GM12873 (cell line): ENCODE data around the gene TKTL1.

Source experiments
- TF ChIP-seq, protein P1 (sequence below): IDR thresholded peaks from 2 replicates; pipeline ENCODE4 v1.5.1; 2012; ENCODE audit warnings: low read depth, mild to moderate bottlenecking, moderate library complexity, low read length, control low read depth; ENCODE audit not compliant: insufficient read depth; ENCODE audit errors: missing control alignments

Gene TKTL1

DNA sequence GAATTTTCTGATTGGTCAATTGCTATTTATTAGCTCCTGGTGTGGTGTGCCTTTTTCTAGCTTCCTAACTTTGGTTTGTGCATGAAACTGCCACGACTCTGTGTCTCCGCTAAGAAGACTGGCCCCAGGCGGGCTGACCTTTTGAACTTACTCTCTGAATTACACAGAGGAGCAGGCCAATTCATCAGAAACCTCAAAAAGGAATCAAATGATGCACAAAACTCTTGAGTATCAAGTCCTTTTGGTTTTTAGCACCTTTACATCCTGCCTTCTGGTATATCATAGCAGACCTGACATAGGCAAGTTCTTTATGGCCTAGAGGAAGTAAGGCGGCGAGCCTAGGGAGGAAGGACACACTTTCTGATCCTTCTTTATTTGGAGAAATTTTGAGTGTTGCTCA, 17.6 kb downstream of the TKTL1 start:
- TF ChIP-seq, protein P1, sequence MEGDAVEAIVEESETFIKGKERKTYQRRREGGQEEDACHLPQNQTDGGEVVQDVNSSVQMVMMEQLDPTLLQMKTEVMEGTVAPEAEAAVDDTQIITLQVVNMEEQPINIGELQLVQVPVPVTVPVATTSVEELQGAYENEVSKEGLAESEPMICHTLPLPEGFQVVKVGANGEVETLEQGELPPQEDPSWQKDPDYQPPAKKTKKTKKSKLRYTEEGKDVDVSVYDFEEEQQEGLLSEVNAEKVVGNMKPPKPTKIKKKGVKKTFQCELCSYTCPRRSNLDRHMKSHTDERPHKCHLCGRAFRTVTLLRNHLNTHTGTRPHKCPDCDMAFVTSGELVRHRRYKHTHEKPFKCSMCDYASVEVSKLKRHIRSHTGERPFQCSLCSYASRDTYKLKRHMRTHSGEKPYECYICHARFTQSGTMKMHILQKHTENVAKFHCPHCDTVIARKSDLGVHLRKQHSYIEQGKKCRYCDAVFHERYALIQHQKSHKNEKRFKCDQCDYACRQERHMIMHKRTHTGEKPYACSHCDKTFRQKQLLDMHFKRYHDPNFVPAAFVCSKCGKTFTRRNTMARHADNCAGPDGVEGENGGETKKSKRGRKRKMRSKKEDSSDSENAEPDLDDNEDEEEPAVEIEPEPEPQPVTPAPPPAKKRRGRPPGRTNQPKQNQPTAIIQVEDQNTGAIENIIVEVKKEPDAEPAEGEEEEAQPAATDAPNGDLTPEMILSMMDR: no peak

DNA sequence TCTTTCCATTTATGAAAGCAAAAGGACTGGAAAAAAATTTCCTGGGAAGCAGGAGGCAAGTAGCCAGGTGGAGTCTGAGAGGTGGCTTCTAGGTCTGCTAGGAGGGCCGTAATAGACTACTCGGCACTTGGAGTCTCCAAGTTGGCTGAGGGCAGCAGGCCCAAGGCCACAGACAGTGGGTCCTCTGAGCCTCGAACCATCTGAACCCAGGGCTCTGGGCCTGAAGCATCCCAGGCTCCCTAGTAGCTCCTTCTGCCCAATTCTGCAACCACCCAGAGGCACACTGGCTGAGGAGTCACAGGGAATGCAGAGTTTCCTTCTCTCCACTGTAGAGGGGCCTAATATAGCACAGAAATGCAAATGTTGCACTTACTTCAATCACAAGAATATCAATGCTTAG, 19.8 kb downstream of the TKTL1 start:
- TF ChIP-seq, protein P1: no peak

DNA sequence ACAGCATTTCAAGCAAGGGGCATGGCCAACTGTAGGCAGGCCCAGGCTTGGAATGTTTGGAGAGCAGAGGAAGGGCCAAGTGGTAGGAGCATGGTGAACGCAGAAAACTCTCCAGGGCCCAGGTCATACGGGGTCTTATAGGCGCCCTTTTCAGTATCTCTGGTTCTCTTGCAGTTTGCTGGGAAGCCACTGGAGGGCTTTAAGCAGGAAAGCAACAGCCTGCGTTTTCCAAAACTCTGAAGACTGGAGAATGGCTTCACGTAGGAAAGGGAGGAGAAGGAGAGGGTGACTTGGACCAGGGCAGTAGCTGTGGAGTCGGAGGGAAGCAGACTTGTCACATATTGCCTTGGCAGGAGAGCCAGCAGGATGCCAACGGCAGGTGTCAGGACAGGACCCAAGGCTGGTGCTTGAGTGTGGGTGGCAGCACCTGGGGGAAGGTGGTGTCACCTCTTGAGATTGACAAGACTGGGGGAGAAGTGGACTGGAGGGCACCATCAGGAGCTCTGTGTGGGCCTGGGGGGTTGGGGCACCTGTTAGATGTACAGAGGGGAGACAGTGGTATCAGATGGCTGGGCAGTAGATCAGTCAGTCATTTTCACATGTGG, 21.9 kb downstream of the TKTL1 start:
- TF ChIP-seq, protein P1: peak; percentile 48

DNA sequence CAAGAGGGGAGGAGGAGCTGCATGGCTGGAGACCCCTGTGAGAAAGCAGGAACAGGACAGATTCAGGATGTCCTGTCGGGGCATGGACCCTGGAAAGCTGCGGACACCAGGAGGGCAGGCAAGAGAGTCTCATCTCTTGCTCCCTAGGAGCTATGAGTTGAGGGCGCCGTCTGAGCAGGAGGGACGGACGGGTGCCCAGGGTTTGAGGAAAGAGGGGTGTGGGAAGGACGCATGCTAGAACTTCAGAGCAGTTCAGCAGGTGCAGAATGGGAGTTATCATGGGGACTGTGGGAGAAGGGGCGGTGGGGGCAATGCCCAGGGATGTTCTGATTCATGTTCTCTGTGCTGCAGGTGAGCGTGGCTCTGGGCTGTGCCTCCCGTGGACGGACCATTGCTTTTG, 24.8 kb downstream of the TKTL1 start:
- TF ChIP-seq, protein P1: no peak

DNA sequence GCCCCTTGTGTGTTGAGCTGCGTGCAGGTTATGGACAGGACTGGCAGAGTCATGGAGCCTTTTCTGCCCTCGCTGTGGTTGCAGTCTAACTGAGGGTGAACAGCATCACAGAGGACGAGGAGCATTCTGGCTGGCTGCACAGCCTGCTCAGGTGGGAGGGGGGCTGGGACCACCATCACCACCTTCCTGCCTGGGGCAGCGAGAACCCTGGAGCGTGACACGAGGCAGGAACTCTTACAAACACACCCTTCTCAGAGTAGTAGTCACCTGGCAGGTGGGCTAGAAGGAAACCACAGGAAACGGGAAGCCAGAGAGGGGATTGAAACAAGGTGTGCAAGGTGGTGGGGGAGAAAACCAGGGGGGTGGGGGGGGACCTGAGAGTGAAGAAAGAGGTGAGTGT, 25.6 kb downstream of the TKTL1 start:
- TF ChIP-seq, protein P1: no peak

DNA sequence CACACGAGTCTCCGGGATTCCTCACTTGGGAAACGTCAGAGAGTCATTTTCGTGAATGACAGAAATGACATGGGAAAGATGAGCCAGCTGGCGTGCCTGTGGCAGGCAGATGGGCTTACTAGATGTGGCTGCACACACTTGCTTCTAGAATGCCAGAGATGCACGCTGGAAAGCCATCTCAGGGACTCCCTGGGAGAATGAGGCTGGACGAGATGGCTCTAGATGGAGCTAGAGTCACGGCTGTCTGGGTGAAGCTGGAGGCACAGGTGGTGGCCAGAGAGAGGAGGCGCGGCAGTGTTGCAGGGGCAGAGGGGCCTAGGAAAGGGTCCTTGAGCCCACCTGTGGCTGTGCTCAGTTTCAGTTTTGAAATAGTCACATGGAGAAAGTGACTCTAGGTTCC, 26.0 kb downstream of the TKTL1 start:
- TF ChIP-seq, protein P1: peak; percentile 37

DNA sequence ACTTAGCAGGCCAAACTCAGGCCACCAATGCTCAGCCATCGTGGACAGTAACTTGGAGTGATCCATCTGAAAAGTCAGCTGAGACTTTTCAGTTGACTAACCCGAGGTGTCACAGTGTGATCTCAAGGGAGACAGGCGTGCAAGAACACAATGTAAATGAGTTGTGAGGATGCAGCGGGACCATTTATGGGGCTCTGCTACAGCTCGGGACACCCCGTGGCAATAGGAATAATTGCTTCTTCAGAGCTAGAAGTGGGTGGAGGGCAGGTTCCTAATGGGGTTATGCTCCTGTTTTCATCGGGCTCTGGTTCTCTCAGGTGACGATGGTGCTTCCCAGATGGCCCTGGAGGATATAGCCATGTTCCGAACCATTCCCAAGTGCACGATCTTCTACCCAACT, 27.3 kb downstream of the TKTL1 start:
- TF ChIP-seq, protein P1: peak; percentile 10
